HCT116 (cell line): Measurements from ENCODE around the gene MINAR1. TPM values are rescaled to one million over a fixed set of nuclear protein-coding genes. Genes with fewer than 3 reads are reported as not detected.

Source experiments
- ATAC-seq: fragments of 200-7000 bp; cut with Tn5 transposase; 2 replicates; pipeline ENCODE4 v1.9.1; 2020; ENCODE audit warnings: mild to moderate bottlenecking, moderate library complexity
- BruUV-seq: library from RNA; stranded (reverse); fragments of 400-500 nt; replicated peaks from 2 replicates; lab custom pipeline; 2021; lab: Mats Ljungman, UMichigan
- CTCF ChIA-PET: fragments of 300-600 bp; sonication (Branson Sonifier 250); formaldehyde crosslinking; loops from one replicate; lab custom pipeline; 2021; ENCODE audit warnings: antibody characterized with exemption; lab: Charles Lee
- POLR2A ChIA-PET: fragments of 300-600, 350-600 bp; sonication (Branson Sonifier 250); formaldehyde crosslinking; loops from one replicate; lab custom pipeline; 2021; ENCODE audit warnings: antibody characterized with exemption; lab: Charles Lee
- RAD21 ChIA-PET, 2 experiments: fragments of 300-600 bp; sonication (Branson Sonifier 250); formaldehyde crosslinking; loops; one replicate each; lab custom pipeline; 2023; ENCODE audit warnings: low total read pairs in 2 of 2; ENCODE audit not compliant: uncharacterized antibody in 2 of 2, unreplicated experiment in 2 of 2, low non-redundant PET in 1 of 2; lab: Charles Lee
- DNase-seq: peaks from one replicate; pipeline ENCODE4 v3.0.0-alpha.2; 2010; ENCODE audit warnings: low read depth, low spot score
- H2AFZ ChIP-seq: fragments of 200-600 bp; shearing (Covaris generic), sonication (generic); 2 replicates; pipeline ENCODE4 v1.6.1; 2017; ENCODE audit warnings: low read depth, mixed run types, mixed read lengths, antibody characterized with exemption, low read length; ENCODE audit not compliant: poor library complexity, severe bottlenecking
- H3K27ac ChIP-seq: 2 replicates; pipeline ENCODE4 v1.5.1; 2012; ENCODE audit warnings: low read depth, low read length
- H3K27me3 ChIP-seq: fragments of 200-600 bp; sonication (generic); 2 replicates; pipeline ENCODE4 v1.6.1; 2016; ENCODE audit warnings: mixed run types, low read length, mixed read lengths; ENCODE audit not compliant: insufficient read depth
- H3K36me3 ChIP-seq, 2 experiments: fragments of 200-500 bp in 1 of 2; fragments of 200-600 bp in 1 of 2; sonication (Bioruptor generic) in 1 of 2; sonication (generic) in 1 of 2; 2 replicates each; pipeline versions ENCODE4 v1.5.1 to v1.6.1; 2014 to 2016; ENCODE audit warnings: low read length in 2 of 2, inconsistent platforms in 1 of 2, mixed read lengths in 1 of 2, mixed run types in 1 of 2; ENCODE audit not compliant: insufficient read depth in 2 of 2, control insufficient read depth in 1 of 2
- H3K4me1 ChIP-seq, 2 experiments: fragments of 200-600 bp in 1 of 2; sonication (generic) in 1 of 2; 2 replicates each; pipeline versions ENCODE4 v1.5.1 to v1.6.1; 2012 to 2017; ENCODE audit warnings: low read length in 2 of 2, inconsistent platforms in 1 of 2, mild to moderate bottlenecking in 1 of 2, mixed read lengths in 1 of 2, mixed run types in 1 of 2, moderate library complexity in 1 of 2; ENCODE audit not compliant: insufficient read depth in 2 of 2, control insufficient read depth in 1 of 2
- H3K4me2 ChIP-seq: fragments of 200-600 bp; sonication (generic); 2 replicates; pipeline ENCODE4 v1.6.1; 2017; ENCODE audit warnings: mixed run types, low read length, mixed read lengths
- H3K4me3 ChIP-seq, 2 experiments: fragments of 200-600 bp in 1 of 2; sonication (generic) in 1 of 2; replicated peaks in 1 of 2; 2 replicates each; pipeline ENCODE4 v1.5.1; 2011 to 2016; ENCODE audit warnings: low read length in 2 of 2, control low read depth in 1 of 2, low read depth in 1 of 2, mild to moderate bottlenecking in 1 of 2, mixed read lengths in 1 of 2, mixed run types in 1 of 2
- H3K79me2 ChIP-seq: fragments of 200-600 bp; sonication (generic); 2 replicates; pipeline ENCODE4 v1.6.1; 2017; ENCODE audit warnings: mild to moderate bottlenecking, mixed run types, low read length, moderate library complexity, mixed read lengths; ENCODE audit not compliant: insufficient read depth
- H3K9ac ChIP-seq: fragments of 200-600 bp; sonication (generic); 2 replicates; pipeline ENCODE4 v1.6.1; 2016; ENCODE audit warnings: low read length, mixed read lengths
- H3K9me2 ChIP-seq: fragments of 200-600 bp; sonication (generic), shearing (Covaris generic); 2 replicates; pipeline ENCODE4 v1.6.1; 2017; ENCODE audit warnings: mixed run types, mild to moderate bottlenecking, moderate library complexity; ENCODE audit not compliant: insufficient read depth
- H3K9me3 ChIP-seq, 2 experiments: fragments of 200-500 bp in 1 of 2; fragments of 200-600 bp in 1 of 2; sonication (Bioruptor generic) in 1 of 2; sonication (generic) in 1 of 2; 2 replicates each; pipeline ENCODE4 v1.6.1; 2014 to 2017; ENCODE audit warnings: low read length in 2 of 2, mixed read lengths in 2 of 2, inconsistent platforms in 1 of 2, low read depth in 1 of 2, mild to moderate bottlenecking in 1 of 2, mixed run types in 1 of 2, moderate library complexity in 1 of 2; ENCODE audit not compliant: control insufficient read depth in 1 of 2, insufficient read depth in 1 of 2
- H4K20me1 ChIP-seq: fragments of 200-600 bp; sonication (generic), shearing (Covaris generic); 2 replicates; pipeline ENCODE4 v1.6.1; 2017; ENCODE audit warnings: mixed run types, mild to moderate bottlenecking, moderate library complexity; ENCODE audit not compliant: insufficient read depth
- ATF3 ChIP-seq: IDR thresholded peaks from 2 replicates; pipeline ENCODE4 v1.6.1; 2012
- CBX3 ChIP-seq: IDR thresholded peaks from 2 replicates; pipeline ENCODE4 v1.6.1; 2012; ENCODE audit warnings: low read depth
- CEBPB ChIP-seq: IDR thresholded peaks from 2 replicates; pipeline ENCODE4 v1.6.1; 2012; ENCODE audit warnings: low read depth
- EGR1 ChIP-seq: IDR thresholded peaks from 2 replicates; pipeline ENCODE4 v1.6.1; 2012; ENCODE audit warnings: low read depth
- MAX ChIP-seq: IDR thresholded peaks from 2 replicates; pipeline ENCODE4 v1.6.1; 2012
- RAD21 ChIP-seq: IDR thresholded peaks from 2 replicates; pipeline ENCODE4 v1.6.1; 2012; ENCODE audit warnings: low read depth, mild to moderate bottlenecking
- YY1 ChIP-seq: IDR thresholded peaks from 2 replicates; pipeline ENCODE4 v1.6.1; 2011; ENCODE audit warnings: low read length, low read depth, moderate library complexity, mild to moderate bottlenecking; ENCODE audit not compliant: insufficient replicate concordance; ENCODE audit errors: extremely low read depth
- ZNF274 ChIP-seq: fragments of 200-500 bp; sonication (Bioruptor generic); IDR thresholded peaks from 2 replicates; pipeline ENCODE4 v1.6.1; 2014; ENCODE audit warnings: mild to moderate bottlenecking, low read depth, low read length, inconsistent platforms
- intact Hi-C: fragments of 100-400 bp; cut with micrococcal nuclease; formaldehyde crosslinking; loops from 2 replicates; pipeline ENCODE4 v1.10.0; 2022
- total RNA-seq: library from RNA; stranded (reverse); gene quantifications from one replicate; pipeline ENCODE4 v1.2.1, GENCODE V29; 2021; ENCODE audit not compliant: unreplicated experiment
- TF ChIP-seq, protein P1 (sequence below): IDR thresholded peaks from 2 replicates; pipeline ENCODE4 v1.6.1; 2011; ENCODE audit warnings: mild to moderate bottlenecking, low read length, moderate library complexity; ENCODE audit not compliant: insufficient replicate concordance; ENCODE audit errors: extremely low read depth
- TF ChIP-seq, protein P2 (sequence below), 3 experiments: fragments of 200-600 bp in 1 of 3; sonication (generic) in 1 of 3; IDR thresholded peaks in 2 of 3; conservative IDR thresholded peaks in 1 of 3; 2 replicates each; pipeline ENCODE4 v1.5.1; 2012 to 2017; ENCODE audit warnings: low read depth in 2 of 3, low read length in 2 of 3, antibody characterized with exemption in 1 of 3, borderline replicate concordance in 1 of 3, control low read depth in 1 of 3, mild to moderate bottlenecking in 1 of 3, mixed read lengths in 1 of 3, mixed run types in 1 of 3, moderate library complexity in 1 of 3; ENCODE audit not compliant: insufficient read depth in 1 of 3
- TF ChIP-seq, protein P3 (sequence below): IDR thresholded peaks from 2 replicates; pipeline ENCODE4 v1.6.1; 2012; ENCODE audit warnings: low read depth

Gene MINAR1
- total RNA-seq, 1 experiment from 2014 or later, result 1.9 TPM

- Histone ChIP-seq H3K9ac (no peak overlapping the region), H3K79me2 (no peaks in the 10 kb centered on the region), H4K20me1 (no peaks in the 10 kb centered on the region), H3K36me3 (no peaks in the 10 kb centered on the region), H3K4me1 (no peaks in the 10 kb centered on the region), H2AFZ (no peak overlapping the region), H3K4me2 (no peak overlapping the region), H3K9me3 (no peaks in the 10 kb centered on the region), H3K27ac (no peak overlapping the region), H3K9me2 (no peaks in the 10 kb centered on the region), H3K27me3 (no peaks in the 10 kb centered on the region), H3K4me3 (no peak overlapping the region)
- no peak for TF ChIP-seq RAD21
- TF ChIP-seq EGR1, result no peak
- no peak for TF ChIP-seq ZNF274
- TF ChIP-seq CEBPB, result no peak
- TF ChIP-seq, protein P1, sequence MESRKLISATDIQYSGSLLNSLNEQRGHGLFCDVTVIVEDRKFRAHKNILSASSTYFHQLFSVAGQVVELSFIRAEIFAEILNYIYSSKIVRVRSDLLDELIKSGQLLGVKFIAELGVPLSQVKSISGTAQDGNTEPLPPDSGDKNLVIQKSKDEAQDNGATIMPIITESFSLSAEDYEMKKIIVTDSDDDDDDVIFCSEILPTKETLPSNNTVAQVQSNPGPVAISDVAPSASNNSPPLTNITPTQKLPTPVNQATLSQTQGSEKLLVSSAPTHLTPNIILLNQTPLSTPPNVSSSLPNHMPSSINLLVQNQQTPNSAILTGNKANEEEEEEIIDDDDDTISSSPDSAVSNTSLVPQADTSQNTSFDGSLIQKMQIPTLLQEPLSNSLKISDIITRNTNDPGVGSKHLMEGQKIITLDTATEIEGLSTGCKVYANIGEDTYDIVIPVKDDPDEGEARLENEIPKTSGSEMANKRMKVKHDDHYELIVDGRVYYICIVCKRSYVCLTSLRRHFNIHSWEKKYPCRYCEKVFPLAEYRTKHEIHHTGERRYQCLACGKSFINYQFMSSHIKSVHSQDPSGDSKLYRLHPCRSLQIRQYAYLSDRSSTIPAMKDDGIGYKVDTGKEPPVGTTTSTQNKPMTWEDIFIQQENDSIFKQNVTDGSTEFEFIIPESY, result no peak
- TF ChIP-seq CBX3, result no peak
- TF ChIP-seq ATF3, result no peak
- TF ChIP-seq MAX, result no peak
- TF ChIP-seq YY1, result no peak
- TF ChIP-seq, protein P2, sequence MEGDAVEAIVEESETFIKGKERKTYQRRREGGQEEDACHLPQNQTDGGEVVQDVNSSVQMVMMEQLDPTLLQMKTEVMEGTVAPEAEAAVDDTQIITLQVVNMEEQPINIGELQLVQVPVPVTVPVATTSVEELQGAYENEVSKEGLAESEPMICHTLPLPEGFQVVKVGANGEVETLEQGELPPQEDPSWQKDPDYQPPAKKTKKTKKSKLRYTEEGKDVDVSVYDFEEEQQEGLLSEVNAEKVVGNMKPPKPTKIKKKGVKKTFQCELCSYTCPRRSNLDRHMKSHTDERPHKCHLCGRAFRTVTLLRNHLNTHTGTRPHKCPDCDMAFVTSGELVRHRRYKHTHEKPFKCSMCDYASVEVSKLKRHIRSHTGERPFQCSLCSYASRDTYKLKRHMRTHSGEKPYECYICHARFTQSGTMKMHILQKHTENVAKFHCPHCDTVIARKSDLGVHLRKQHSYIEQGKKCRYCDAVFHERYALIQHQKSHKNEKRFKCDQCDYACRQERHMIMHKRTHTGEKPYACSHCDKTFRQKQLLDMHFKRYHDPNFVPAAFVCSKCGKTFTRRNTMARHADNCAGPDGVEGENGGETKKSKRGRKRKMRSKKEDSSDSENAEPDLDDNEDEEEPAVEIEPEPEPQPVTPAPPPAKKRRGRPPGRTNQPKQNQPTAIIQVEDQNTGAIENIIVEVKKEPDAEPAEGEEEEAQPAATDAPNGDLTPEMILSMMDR (IDR thresholded peaks at IDR 0.05 in 2 of 3, conservative IDR thresholded peaks at IDR 0.05 in 1 of 3; ENCODE audit: borderline replicate concordance in 1 of 3, insufficient read depth in 1 of 3, low read depth in 2 of 3, low read length in 2 of 3), result no peak
- TF ChIP-seq, protein P3, sequence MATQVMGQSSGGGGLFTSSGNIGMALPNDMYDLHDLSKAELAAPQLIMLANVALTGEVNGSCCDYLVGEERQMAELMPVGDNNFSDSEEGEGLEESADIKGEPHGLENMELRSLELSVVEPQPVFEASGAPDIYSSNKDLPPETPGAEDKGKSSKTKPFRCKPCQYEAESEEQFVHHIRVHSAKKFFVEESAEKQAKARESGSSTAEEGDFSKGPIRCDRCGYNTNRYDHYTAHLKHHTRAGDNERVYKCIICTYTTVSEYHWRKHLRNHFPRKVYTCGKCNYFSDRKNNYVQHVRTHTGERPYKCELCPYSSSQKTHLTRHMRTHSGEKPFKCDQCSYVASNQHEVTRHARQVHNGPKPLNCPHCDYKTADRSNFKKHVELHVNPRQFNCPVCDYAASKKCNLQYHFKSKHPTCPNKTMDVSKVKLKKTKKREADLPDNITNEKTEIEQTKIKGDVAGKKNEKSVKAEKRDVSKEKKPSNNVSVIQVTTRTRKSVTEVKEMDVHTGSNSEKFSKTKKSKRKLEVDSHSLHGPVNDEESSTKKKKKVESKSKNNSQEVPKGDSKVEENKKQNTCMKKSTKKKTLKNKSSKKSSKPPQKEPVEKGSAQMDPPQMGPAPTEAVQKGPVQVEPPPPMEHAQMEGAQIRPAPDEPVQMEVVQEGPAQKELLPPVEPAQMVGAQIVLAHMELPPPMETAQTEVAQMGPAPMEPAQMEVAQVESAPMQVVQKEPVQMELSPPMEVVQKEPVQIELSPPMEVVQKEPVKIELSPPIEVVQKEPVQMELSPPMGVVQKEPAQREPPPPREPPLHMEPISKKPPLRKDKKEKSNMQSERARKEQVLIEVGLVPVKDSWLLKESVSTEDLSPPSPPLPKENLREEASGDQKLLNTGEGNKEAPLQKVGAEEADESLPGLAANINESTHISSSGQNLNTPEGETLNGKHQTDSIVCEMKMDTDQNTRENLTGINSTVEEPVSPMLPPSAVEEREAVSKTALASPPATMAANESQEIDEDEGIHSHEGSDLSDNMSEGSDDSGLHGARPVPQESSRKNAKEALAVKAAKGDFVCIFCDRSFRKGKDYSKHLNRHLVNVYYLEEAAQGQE, result no peak
- ChIA-PET POLR2A (interaction anchor here (0.7 kb wide), 1 partner anchor 151 kb away, joined by 3 read pairs; no protein-coding TSS in a partner anchor), RAD21 (no interaction called here), CTCF (no interaction called here)
- intact Hi-C loops, result no loop called here
- no TSS peak for BruUV-seq
- DNase-seq, result no peak
- ATAC-seq, result no peak
Observed at GRCh38 chr15:79442911-79443310, 10.8 kb downstream of the MINAR1 start.
